Lower leg skin (tissue), 4 donors: ENCODE results near the gene FGFRL1. TPM values are rescaled to one million over a fixed set of nuclear protein-coding genes. Genes with fewer than 3 reads are reported as not detected.

Experiments
- DNase-seq, 2 donors: peaks; one replicate each; pipeline ENCODE4 v3.0.0-alpha.2; 2019; ENCODE audit warnings: low spot score in 2 of 2
- H3K4me3 ChIP-seq: fragments of 200-600 bp; sonication (generic); 2 replicates; pipeline ENCODE4 v1.5.1; 2017; ENCODE audit warnings: mild to moderate bottlenecking, low read depth; ENCODE audit not compliant: poor library complexity, severe bottlenecking
- CTCF ChIP-seq, 3 donors: fragments of 450-650 bp; IDR thresholded peaks; one replicate each; pipeline ENCODE4 v1.5.1; 2016; ENCODE audit warnings: antibody characterized with exemption in 3 of 3, mild to moderate bottlenecking in 3 of 3, moderate library complexity in 2 of 3
- POLR2A ChIP-seq, 2 donors: fragments of 450-650 bp; IDR thresholded peaks; one replicate each; pipeline ENCODE4 v1.6.1; 2016 to 2017; ENCODE audit warnings: antibody characterized with exemption in 2 of 2, mild to moderate bottlenecking in 1 of 2, moderate library complexity in 1 of 2
- WGBS, 2 donors: methylation state at CpG; one replicate each; pipeline ENCODE4 v1.1.5; 2018; 5-methylcytosine and 5-hydroxymethylcytosine counted together
- intact Hi-C: fragments of 100-400 bp; cut with DNase I; formaldehyde crosslinking; loops from one replicate; pipeline ENCODE4 v1.15.0; 2023; ENCODE audit warnings: low total_unique reads
- total RNA-seq, 4 donors: library from RNA; depleted of rRNA; stranded (reverse); fragments of >200 nt; gene quantifications; one replicate each; pipeline ENCODE4 v1.1.0, GENCODE V29; 2016

FGFRL1 gene
- total RNA-seq, 4 donors from 2014 or later: 7.4 to 13.7 (median 10.7) TPM

- TF ChIP-seq CTCF (IDR thresholded peaks at IDR 0.05): no peak
- no peak for TF ChIP-seq POLR2A (IDR thresholded peaks at IDR 0.05)
- WGBS, 2 donors: 73 to 79% methylated on average over 20 to 25 of the region's 25 CpGs
- no peak overlapping the region for H3K4me3 ChIP-seq
- no peak for DNase-seq
- intact Hi-C loops: no loop called here
These were observed 6.6 kb upstream of the FGFRL1 start for GRCh38 chr4:1004557-1005485.

- intact Hi-C loops: no loop called here
- TF ChIP-seq CTCF (IDR thresholded peaks at IDR 0.05) (no peak), POLR2A (IDR thresholded peaks at IDR 0.05) (no peak)
- 89 to 90% methylated on average over 5 of the region's 5 CpGs for WGBS, 2 donors
- no peak for DNase-seq
- H3K4me3 ChIP-seq: no peak overlapping the region
These were observed 4.6 kb upstream of the FGFRL1 start for GRCh38 chr4:1006856-1007255.

- 3 to 4% methylated on average over 27 to 30 of the region's 36 CpGs for WGBS, 2 donors
- H3K4me3 ChIP-seq: peak overlapping the region; percentile 37
- DNase-seq: peak in 1 of 2 donors; percentile 51
- intact Hi-C loops: no loop called here
- TF ChIP-seq POLR2A (IDR thresholded peaks at IDR 0.05) (no peak), CTCF (IDR thresholded peaks at IDR 0.05) (no peak)
These were observed 2.4 kb upstream of the FGFRL1 start for GRCh38 chr4:1008840-1009541.

- intact Hi-C loops: no loop called here
- DNase-seq: peak; percentile 45 to 95
- peak overlapping the region; percentile 46 for H3K4me3 ChIP-seq
- no peak for TF ChIP-seq POLR2A (IDR thresholded peaks at IDR 0.05)
- no peak for TF ChIP-seq CTCF (IDR thresholded peaks at IDR 0.05)
- 0 to 1% methylated on average over 15 to 18 of the region's 109 CpGs for WGBS, 2 donors
These were observed 1.7 kb upstream of the FGFRL1 start for GRCh38 chr4:1009542-1010394.

GRCh38 chr4:1010395-1011021, 918 bp upstream of the FGFRL1 start:
- no peak overlapping the region for H3K4me3 ChIP-seq
- WGBS, 2 donors: 1 to 4% methylated on average over 26 to 31 of the region's 36 CpGs
- TF ChIP-seq CTCF (IDR thresholded peaks at IDR 0.05): no peak
- no peak for TF ChIP-seq POLR2A (IDR thresholded peaks at IDR 0.05)
- intact Hi-C loops: no loop called here
- peak; percentile 79 to 96 for DNase-seq
